Neuronal stem cell (in vitro differentiated cells): Measurements from ENCODE around the gene COMMD10.

ENCODE experiments used
- DNase-seq: peaks from one replicate; pipeline ENCODE4 v3.0.0-alpha.2; 2013; ENCODE audit warnings: low spot score
- H2AFZ ChIP-seq: one replicate; pipeline ENCODE4 v1.6.1; 2013; ENCODE audit warnings: mild to moderate bottlenecking, low read length, inconsistent platforms
- H2AK5ac ChIP-seq: 2 replicates; pipeline ENCODE4 v1.6.1; 2013; ENCODE audit warnings: low read depth, mild to moderate bottlenecking, inconsistent platforms, low read length, moderate library complexity, mixed read lengths
- H2BK120ac ChIP-seq: 2 replicates; pipeline ENCODE4 v1.6.1; 2013; ENCODE audit warnings: low read depth, mild to moderate bottlenecking, inconsistent platforms, low read length, moderate library complexity, mixed read lengths
- H2BK12ac ChIP-seq: one replicate; pipeline ENCODE4 v1.6.1; 2013; ENCODE audit warnings: low read length, inconsistent platforms
- H2BK15ac ChIP-seq: 2 replicates; pipeline ENCODE4 v1.6.1; 2013; ENCODE audit warnings: mild to moderate bottlenecking, low read length, inconsistent platforms, mixed read lengths
- H2BK5ac ChIP-seq: one replicate; pipeline ENCODE4 v1.6.1; 2013; ENCODE audit warnings: inconsistent platforms, mild to moderate bottlenecking, low read length, moderate library complexity
- H3K14ac ChIP-seq: one replicate; pipeline ENCODE4 v1.6.1; 2013; ENCODE audit warnings: low read length, inconsistent platforms
- H3K18ac ChIP-seq: 2 replicates; pipeline ENCODE4 v1.6.1; 2013; ENCODE audit warnings: low read length, inconsistent platforms
- H3K23ac ChIP-seq: 2 replicates; pipeline ENCODE4 v1.6.1; 2013; ENCODE audit warnings: low read depth, mild to moderate bottlenecking, mixed read lengths, low read length, inconsistent platforms; ENCODE audit not compliant: poor library complexity
- H3K27ac ChIP-seq: replicated peaks from 3 replicates; pipeline ENCODE4 v1.5.1; 2013; ENCODE audit warnings: low read length, inconsistent platforms
- H3K27me3 ChIP-seq, 3 experiments: 2 replicates each; pipeline ENCODE4 v1.6.1; 2013; ENCODE audit warnings: low read length in 3 of 3, mild to moderate bottlenecking in 2 of 3, inconsistent platforms in 1 of 3, low read depth in 1 of 3, mixed read lengths in 1 of 3, moderate library complexity in 1 of 3; ENCODE audit not compliant: control insufficient read depth in 3 of 3, insufficient read depth in 3 of 3
- H3K36me3 ChIP-seq, 2 donors: replicated peaks in 1 of 2; 2 replicates each; pipeline ENCODE4 v1.6.1; 2013; ENCODE audit warnings: low read length in 2 of 2; ENCODE audit not compliant: control insufficient read depth in 2 of 2, insufficient read depth in 2 of 2
- H3K4ac ChIP-seq: 2 replicates; pipeline ENCODE4 v1.6.1; 2013; ENCODE audit warnings: inconsistent platforms, mild to moderate bottlenecking, low read length, moderate library complexity
- H3K4me1 ChIP-seq, 2 donors: 1 replicate in 1 of 2; 2 replicates in 1 of 2; pipeline ENCODE4 v1.6.1; 2013; ENCODE audit warnings: low read length in 2 of 2, low read depth in 1 of 2; ENCODE audit not compliant: control insufficient read depth in 2 of 2, insufficient read depth in 1 of 2
- H3K4me2 ChIP-seq: one replicate; pipeline ENCODE4 v1.6.1; 2013; ENCODE audit warnings: mild to moderate bottlenecking, low read length, inconsistent platforms; ENCODE audit not compliant: insufficient read depth, poor library complexity, severe bottlenecking
- H3K4me3 ChIP-seq, 2 donors: 2 replicates each; pipeline ENCODE4 v1.5.1; 2013; ENCODE audit warnings: low read length in 2 of 2, mild to moderate bottlenecking in 2 of 2, inconsistent platforms in 1 of 2, moderate library complexity in 1 of 2
- H3K79me1 ChIP-seq: one replicate; pipeline ENCODE4 v1.6.1; 2013; ENCODE audit warnings: low read depth, mild to moderate bottlenecking, inconsistent platforms, low read length, moderate library complexity
- H3K9ac ChIP-seq: one replicate; pipeline ENCODE4 v1.6.1; 2013; ENCODE audit warnings: mild to moderate bottlenecking, low read depth, low read length, inconsistent platforms; ENCODE audit not compliant: poor library complexity
- H3K9me3 ChIP-seq, 2 donors: replicated peaks in 1 of 2; 2 replicates each; pipeline versions ENCODE3 to v1.6.1; 2013; ENCODE audit warnings: low read length in 2 of 2, mild to moderate bottlenecking in 2 of 2, inconsistent platforms in 1 of 2, low read depth in 1 of 2, mixed read lengths in 1 of 2, moderate library complexity in 1 of 2; ENCODE audit not compliant: control insufficient read depth in 2 of 2, insufficient read depth in 1 of 2
- H4K8ac ChIP-seq: one replicate; pipeline ENCODE4 v1.6.1; 2013; ENCODE audit warnings: low read depth, mild to moderate bottlenecking, inconsistent platforms, low read length, moderate library complexity
- H4K91ac ChIP-seq: one replicate; pipeline ENCODE4 v1.6.1; 2013; ENCODE audit warnings: low read length, low read depth, mild to moderate bottlenecking, inconsistent platforms; ENCODE audit not compliant: poor library complexity
- WGBS, 2 donors: extraction: QIAGEN DNeasy Blood & Tissue Kit; methylation state at CpG; one replicate each; pipeline ENCODE4 v1.1.7; 2013; ENCODE audit warnings: missing lambda C conversion rate in 2 of 2, mixed read lengths in 1 of 2; ENCODE audit not compliant: insufficient read length in 2 of 2, insufficient replicate concordance in 1 of 2; ENCODE audit errors: extremely low coverage in 2 of 2; 5-methylcytosine and 5-hydroxymethylcytosine counted together

Gene COMMD10

DNA sequence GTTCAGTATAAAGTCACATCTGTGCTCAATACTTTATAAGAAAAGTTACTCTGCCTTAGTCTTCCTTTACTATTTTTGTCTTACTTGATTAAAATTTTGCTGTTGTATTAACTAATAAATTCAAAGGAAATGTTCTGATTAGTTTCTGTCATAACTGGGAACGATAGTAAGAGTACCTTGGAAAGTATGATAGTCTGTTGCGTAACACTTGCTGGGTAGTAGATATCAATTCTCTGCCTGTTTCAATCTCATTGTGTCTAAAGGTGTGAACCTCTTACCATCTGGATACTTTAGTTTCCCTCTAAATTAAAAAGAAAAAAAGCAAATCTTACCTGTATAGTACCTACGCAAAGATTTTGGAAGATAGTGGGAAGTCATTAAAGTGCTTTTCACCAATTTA is 48.5 kb downstream of the COMMD10 start:
- H3K27me3 ChIP-seq = no peaks in the 10 kb centered on the region
- no peak overlapping the region for H3K9ac ChIP-seq
- DNase-seq = no peak
- H3K4ac ChIP-seq = no peak overlapping the region
- no peak overlapping the region for H2BK15ac ChIP-seq
- WGBS, 2 donors = no CpG with 5 or more reads among the region's 3 CpGs
- no peak overlapping the region for H2BK12ac ChIP-seq
- H3K23ac ChIP-seq = no peak overlapping the region
- H2BK5ac ChIP-seq = no peak overlapping the region
- no peak overlapping the region for H2AFZ ChIP-seq
- no peak overlapping the region for H4K8ac ChIP-seq
- no peaks in the 10 kb centered on the region for H3K79me1 ChIP-seq
- H3K4me1 ChIP-seq = no peaks in the 10 kb centered on the region
- no peak overlapping the region for H3K4me2 ChIP-seq
- H3K18ac ChIP-seq = no peak overlapping the region
- H3K14ac ChIP-seq = no peak overlapping the region
- no peak overlapping the region for H4K91ac ChIP-seq
- no peaks in the 10 kb centered on the region for H3K9me3 ChIP-seq
- no peak overlapping the region for H3K27ac ChIP-seq
- no peak overlapping the region for H3K4me3 ChIP-seq
- H3K36me3 ChIP-seq = no peaks in the 10 kb centered on the region
- no peak overlapping the region for H2AK5ac ChIP-seq
- H2BK120ac ChIP-seq = no peak overlapping the region

DNA sequence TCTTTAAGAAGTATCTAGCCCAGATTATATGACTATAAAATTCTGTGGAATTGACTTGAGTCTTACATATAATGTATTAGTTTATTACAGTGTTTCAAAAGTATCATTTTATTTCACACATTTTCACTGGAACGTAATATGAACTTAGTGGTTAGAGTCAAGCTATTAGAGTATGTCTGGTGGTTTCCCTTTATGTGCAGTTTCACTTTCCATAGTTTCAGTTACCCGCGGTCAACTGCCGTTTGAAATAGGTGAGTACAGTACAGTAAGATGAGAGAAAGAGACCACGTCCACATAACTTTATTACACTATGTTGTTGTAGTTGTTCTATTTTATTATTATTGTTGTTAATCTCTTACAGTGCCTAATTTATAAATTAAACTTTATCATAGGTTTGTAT is 50.5 kb downstream of the COMMD10 start:
- Histone ChIP-seq H3K9me3 (no peaks in the 10 kb centered on the region), H2BK5ac (no peak overlapping the region), H3K23ac (no peak overlapping the region), H3K4me1 (no peaks in the 10 kb centered on the region), H3K18ac (no peak overlapping the region), H2BK12ac (no peak overlapping the region), H3K4ac (no peak overlapping the region), H3K9ac (no peak overlapping the region), H3K14ac (no peak overlapping the region), H4K8ac (no peak overlapping the region), H3K36me3 (no peaks in the 10 kb centered on the region), H2AFZ (no peak overlapping the region), H3K79me1 (no peaks in the 10 kb centered on the region), H3K4me3 (no peak overlapping the region), H3K27me3 (no peaks in the 10 kb centered on the region), H3K4me2 (no peak overlapping the region), H2BK15ac (no peak overlapping the region), H3K27ac (no peak overlapping the region), H4K91ac (no peak overlapping the region), H2AK5ac (no peak overlapping the region), H2BK120ac (no peak overlapping the region)
- WGBS, 2 donors = no CpG with 5 or more reads among the region's 5 CpGs
- no peak for DNase-seq

GRCh38 chr5:116137544-116138378 is 52.9 kb downstream of the COMMD10 start:
- no peak overlapping the region for H3K4me3 ChIP-seq
- no peak overlapping the region for H2AFZ ChIP-seq
- H3K4me1 ChIP-seq = no peaks in the 10 kb centered on the region
- no peak overlapping the region for H2BK15ac ChIP-seq
- no peak overlapping the region for H3K9ac ChIP-seq
- no peaks in the 10 kb centered on the region for H3K9me3 ChIP-seq
- H4K91ac ChIP-seq = no peak overlapping the region
- no peak overlapping the region for H3K4ac ChIP-seq
- no peak overlapping the region for H3K4me2 ChIP-seq
- no peak overlapping the region for H2BK120ac ChIP-seq
- no peaks in the 10 kb centered on the region for H3K27me3 ChIP-seq
- H3K23ac ChIP-seq = no peak overlapping the region
- H2BK12ac ChIP-seq = no peak overlapping the region
- H2BK5ac ChIP-seq = no peak overlapping the region
- no peaks in the 10 kb centered on the region for H3K79me1 ChIP-seq
- H3K14ac ChIP-seq = no peak overlapping the region
- no peak overlapping the region for H3K18ac ChIP-seq
- H2AK5ac ChIP-seq = no peak overlapping the region
- no peaks in the 10 kb centered on the region for H3K36me3 ChIP-seq
- peak; percentile 51 for DNase-seq
- H3K27ac ChIP-seq = no peak overlapping the region
- no peak overlapping the region for H4K8ac ChIP-seq
- WGBS, 2 donors = no CpG with 5 or more reads among the region's 4 CpGs

GRCh38 chr5:116142495-116142894 is 57.7 kb downstream of the COMMD10 start:
- Histone ChIP-seq H2BK15ac (no peak overlapping the region), H3K4me1 (no peaks in the 10 kb centered on the region), H3K27ac (no peak overlapping the region), H2BK12ac (no peak overlapping the region), H3K4me2 (no peak overlapping the region), H3K14ac (no peak overlapping the region), H2BK120ac (no peak overlapping the region), H3K36me3 (no peaks in the 10 kb centered on the region), H2AK5ac (no peak overlapping the region), H2AFZ (no peak overlapping the region), H4K8ac (no peak overlapping the region), H3K27me3 (no peaks in the 10 kb centered on the region), H3K9ac (no peak overlapping the region), H3K18ac (no peak overlapping the region), H3K4me3 (no peak overlapping the region), H3K9me3 (no peaks in the 10 kb centered on the region), H3K79me1 (no peaks in the 10 kb centered on the region), H2BK5ac (no peak overlapping the region), H3K4ac (no peak overlapping the region), H4K91ac (no peak overlapping the region), H3K23ac (no peak overlapping the region)
- no CpG with 5 or more reads among the region's 3 CpGs for WGBS, 2 donors
- DNase-seq = no peak
